ENCODE measurements around the gene KCNC2.

GRCh38 chr12:75086091-75087038 is 123.3 kb downstream of the KCNC2 start:
- no peak for TF ChIP-seq POLR2AphosphoS5 (IDR thresholded peaks at IDR 0.05; ENCODE audit: low read depth, low read length)
- TF ChIP-seq TAF1 (IDR thresholded peaks at IDR 0.05; ENCODE audit: borderline replicate concordance, insufficient read depth, low read length), result no peak
- TF ChIP-seq REST (IDR thresholded peaks at IDR 0.05; ENCODE audit: insufficient read depth in 1 of 2, low read depth in 2 of 2, low read length in 2 of 2), result no peak
